ENCODE data around the gene PRKN.

Gene PRKN

DNA sequence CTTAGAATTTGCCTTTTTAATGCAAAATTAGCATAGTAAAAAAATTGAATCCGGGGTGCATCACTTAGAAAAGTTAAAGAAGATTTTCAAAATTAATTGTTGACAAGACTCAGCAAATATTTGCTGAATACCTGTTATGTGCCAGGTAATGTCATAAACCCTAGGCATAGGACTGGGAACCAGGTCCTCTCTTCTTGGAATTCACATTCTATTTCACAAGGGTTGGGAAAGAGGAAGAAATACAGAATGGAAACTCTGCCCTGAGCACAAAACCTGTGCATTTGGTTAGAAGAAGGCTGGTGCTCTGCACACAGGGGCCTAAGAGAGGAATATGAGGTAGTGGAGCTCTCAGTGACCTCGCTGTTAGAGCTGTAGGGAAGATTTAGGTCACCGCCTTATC lies 879.9 kb downstream of the PRKN start (continued):
- TF ChIP-seq ZNF70 (CRISPR knock-in tag; IDR thresholded peaks at IDR 0.05) = no peak
- TF ChIP-seq ISL1 (CRISPR knock-in tag; IDR thresholded peaks at IDR 0.05) = no peak
- TF ChIP-seq, protein P1, sequence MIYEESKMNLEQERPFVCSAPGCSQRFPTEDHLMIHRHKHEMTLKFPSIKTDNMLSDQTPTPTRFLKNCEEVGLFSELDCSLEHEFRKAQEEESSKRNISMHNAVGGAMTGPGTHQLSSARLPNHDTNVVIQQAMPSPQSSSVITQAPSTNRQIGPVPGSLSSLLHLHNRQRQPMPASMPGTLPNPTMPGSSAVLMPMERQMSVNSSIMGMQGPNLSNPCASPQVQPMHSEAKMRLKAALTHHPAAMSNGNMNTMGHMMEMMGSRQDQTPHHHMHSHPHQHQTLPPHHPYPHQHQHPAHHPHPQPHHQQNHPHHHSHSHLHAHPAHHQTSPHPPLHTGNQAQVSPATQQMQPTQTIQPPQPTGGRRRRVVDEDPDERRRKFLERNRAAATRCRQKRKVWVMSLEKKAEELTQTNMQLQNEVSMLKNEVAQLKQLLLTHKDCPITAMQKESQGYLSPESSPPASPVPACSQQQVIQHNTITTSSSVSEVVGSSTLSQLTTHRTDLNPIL (CRISPR knock-in tag; IDR thresholded peaks at IDR 0.05; ENCODE audit: low read depth) = no peak
- no peak for TF ChIP-seq PPARA (CRISPR knock-in tag; IDR thresholded peaks at IDR 0.05; ENCODE audit: borderline replicate concordance)
- TF ChIP-seq ZNF8 (CRISPR knock-in tag; IDR thresholded peaks at IDR 0.05) = no peak
- no peak for TF ChIP-seq BACH2 (CRISPR knock-in tag; IDR thresholded peaks at IDR 0.05; ENCODE audit: borderline replicate concordance)

DNA sequence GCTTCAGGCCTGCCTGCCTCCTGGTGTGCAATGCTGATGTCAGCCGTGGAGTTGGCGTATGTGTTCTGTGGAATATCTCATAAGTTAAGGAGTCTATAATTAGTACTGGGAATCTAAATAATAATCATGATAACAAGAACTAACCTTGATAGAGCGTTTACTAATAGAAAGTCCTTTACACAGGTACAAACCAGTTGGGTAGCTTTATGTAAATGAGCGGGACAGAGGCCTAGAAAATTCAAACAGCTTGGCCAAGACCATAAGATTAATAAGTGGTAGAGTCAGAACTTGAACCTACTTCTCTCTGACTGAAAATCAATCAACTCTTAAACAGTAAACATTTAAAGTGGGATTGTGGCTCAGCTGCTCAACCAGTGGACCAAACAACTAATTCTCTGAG lies 882.8 kb downstream of the PRKN start:
- TF ChIP-seq ZFP30 (CRISPR knock-in tag; IDR thresholded peaks at IDR 0.05) (no peak), BACH2 (CRISPR knock-in tag; IDR thresholded peaks at IDR 0.05; ENCODE audit: borderline replicate concordance) (no peak), GLIS3 (CRISPR knock-in tag; IDR thresholded peaks at IDR 0.05) (no peak)
- TF ChIP-seq, protein P2, sequence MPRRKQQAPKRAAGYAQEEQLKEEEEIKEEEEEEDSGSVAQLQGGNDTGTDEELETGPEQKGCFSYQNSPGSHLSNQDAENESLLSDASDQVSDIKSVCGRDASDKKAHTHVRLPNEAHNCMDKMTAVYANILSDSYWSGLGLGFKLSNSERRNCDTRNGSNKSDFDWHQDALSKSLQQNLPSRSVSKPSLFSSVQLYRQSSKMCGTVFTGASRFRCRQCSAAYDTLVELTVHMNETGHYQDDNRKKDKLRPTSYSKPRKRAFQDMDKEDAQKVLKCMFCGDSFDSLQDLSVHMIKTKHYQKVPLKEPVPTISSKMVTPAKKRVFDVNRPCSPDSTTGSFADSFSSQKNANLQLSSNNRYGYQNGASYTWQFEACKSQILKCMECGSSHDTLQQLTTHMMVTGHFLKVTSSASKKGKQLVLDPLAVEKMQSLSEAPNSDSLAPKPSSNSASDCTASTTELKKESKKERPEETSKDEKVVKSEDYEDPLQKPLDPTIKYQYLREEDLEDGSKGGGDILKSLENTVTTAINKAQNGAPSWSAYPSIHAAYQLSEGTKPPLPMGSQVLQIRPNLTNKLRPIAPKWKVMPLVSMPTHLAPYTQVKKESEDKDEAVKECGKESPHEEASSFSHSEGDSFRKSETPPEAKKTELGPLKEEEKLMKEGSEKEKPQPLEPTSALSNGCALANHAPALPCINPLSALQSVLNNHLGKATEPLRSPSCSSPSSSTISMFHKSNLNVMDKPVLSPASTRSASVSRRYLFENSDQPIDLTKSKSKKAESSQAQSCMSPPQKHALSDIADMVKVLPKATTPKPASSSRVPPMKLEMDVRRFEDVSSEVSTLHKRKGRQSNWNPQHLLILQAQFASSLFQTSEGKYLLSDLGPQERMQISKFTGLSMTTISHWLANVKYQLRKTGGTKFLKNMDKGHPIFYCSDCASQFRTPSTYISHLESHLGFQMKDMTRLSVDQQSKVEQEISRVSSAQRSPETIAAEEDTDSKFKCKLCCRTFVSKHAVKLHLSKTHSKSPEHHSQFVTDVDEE (CRISPR knock-in tag; IDR thresholded peaks at IDR 0.05) = no peak
- ATAC-seq = no peak

DNA sequence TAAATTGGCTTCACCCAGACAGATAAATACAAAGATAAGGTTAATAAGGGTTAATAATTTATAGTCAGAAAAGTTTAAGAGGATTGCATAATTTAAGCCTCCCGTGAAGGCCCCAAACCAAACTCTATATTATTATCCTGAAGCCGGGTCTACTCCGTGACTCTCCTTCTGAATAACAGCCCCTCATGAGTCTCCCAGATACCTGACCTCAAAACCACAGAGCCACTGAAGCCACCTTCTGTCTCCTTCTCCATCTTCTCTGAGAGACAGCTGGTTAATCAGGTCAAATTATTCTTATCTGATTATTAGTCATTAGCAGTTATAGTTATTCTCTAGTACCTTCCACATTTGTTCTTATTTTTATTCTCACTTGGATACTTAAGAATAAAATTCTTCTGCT lies 884.5 kb downstream of the PRKN start:
- no peak for ATAC-seq
- TF ChIP-seq, protein P2 (CRISPR knock-in tag; IDR thresholded peaks at IDR 0.05) = no peak
- TF ChIP-seq SNAI2 (CRISPR knock-in tag; IDR thresholded peaks at IDR 0.05) = no peak
- TF ChIP-seq ZFP30 (CRISPR knock-in tag; IDR thresholded peaks at IDR 0.05) = no peak
- TF ChIP-seq ZC3H10 (CRISPR knock-in tag; IDR thresholded peaks at IDR 0.05) = no peak
- TF ChIP-seq RARB (CRISPR knock-in tag; IDR thresholded peaks at IDR 0.05) = no peak
- no peak for TF ChIP-seq OSR1 (CRISPR knock-in tag; IDR thresholded peaks at IDR 0.05)
- no peak for TF ChIP-seq ZNF70 (CRISPR knock-in tag; IDR thresholded peaks at IDR 0.05)
- no peak for TF ChIP-seq CSDC2 (CRISPR knock-in tag; IDR thresholded peaks at IDR 0.05)
- TF ChIP-seq TOX (CRISPR knock-in tag; IDR thresholded peaks at IDR 0.05; ENCODE audit: borderline replicate concordance) = no peak
- no peak for TF ChIP-seq ISL1 (CRISPR knock-in tag; IDR thresholded peaks at IDR 0.05)
- TF ChIP-seq, protein P3, sequence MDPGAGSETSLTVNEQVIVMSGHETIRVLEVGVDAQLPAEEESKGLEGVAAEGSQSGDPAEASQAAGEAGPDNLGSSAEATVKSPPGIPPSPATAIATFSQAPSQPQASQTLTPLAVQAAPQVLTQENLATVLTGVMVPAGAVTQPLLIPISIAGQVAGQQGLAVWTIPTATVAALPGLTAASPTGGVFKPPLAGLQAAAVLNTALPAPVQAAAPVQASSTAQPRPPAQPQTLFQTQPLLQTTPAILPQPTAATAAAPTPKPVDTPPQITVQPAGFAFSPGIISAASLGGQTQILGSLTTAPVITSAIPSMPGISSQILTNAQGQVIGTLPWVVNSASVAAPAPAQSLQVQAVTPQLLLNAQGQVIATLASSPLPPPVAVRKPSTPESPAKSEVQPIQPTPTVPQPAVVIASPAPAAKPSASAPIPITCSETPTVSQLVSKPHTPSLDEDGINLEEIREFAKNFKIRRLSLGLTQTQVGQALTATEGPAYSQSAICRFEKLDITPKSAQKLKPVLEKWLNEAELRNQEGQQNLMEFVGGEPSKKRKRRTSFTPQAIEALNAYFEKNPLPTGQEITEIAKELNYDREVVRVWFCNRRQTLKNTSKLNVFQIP (CRISPR knock-in tag; IDR thresholded peaks at IDR 0.05; ENCODE audit: borderline replicate concordance, low read depth) = no peak
- no peak for TF ChIP-seq ARNTL (CRISPR knock-in tag; IDR thresholded peaks at IDR 0.05; ENCODE audit: borderline replicate concordance, low read depth)
- no peak for TF ChIP-seq ZNF8 (CRISPR knock-in tag; IDR thresholded peaks at IDR 0.05)
- TF ChIP-seq BACH2 (CRISPR knock-in tag; IDR thresholded peaks at IDR 0.05; ENCODE audit: borderline replicate concordance) = no peak
- TF ChIP-seq PPARA (CRISPR knock-in tag; IDR thresholded peaks at IDR 0.05; ENCODE audit: borderline replicate concordance) = no peak

DNA sequence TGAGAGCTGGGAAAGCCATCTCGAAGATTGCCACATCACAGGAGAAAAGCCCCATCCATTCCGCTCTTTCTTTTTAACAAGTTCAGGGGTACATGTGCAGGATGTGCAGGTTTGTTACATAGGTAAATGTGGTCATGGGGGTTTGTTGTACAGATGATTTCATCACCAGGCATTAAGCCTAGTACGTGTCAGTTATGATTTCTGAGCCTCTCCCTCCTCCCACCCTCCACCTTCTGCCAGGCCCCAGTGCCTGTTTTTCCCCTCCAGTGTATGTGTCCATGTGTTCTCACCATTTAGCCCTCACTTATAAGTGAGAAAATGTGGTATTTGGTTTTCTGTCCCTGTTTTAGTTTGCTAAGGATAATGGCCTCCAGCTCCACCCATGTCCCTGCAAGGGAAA lies 887.2 kb downstream of the PRKN start:
- ATAC-seq = no peak
- TF ChIP-seq BACH2 (CRISPR knock-in tag; IDR thresholded peaks at IDR 0.05; ENCODE audit: borderline replicate concordance) (no peak), ARNTL (CRISPR knock-in tag; IDR thresholded peaks at IDR 0.05; ENCODE audit: borderline replicate concordance, low read depth) (no peak)

Data from SK-N-SH treated with all-trans-retinoic acid at 6 μM for 48 hours (cell line).